Ovary (tissue), 3 donors: ENCODE measurements around the gene ZNF222.

ENCODE experiments used
- EP300 ChIP-seq: sonication (generic); formaldehyde crosslinking; IDR thresholded peaks from one replicate; pipeline ENCODE4 v1.6.1; 2017; ENCODE audit warnings: antibody characterized with exemption
- TF ChIP-seq, protein P1 (sequence below), 3 donors: fragments of 450-650 bp in 2 of 3; fragments of 200-600 bp in 1 of 3; IDR thresholded peaks; one replicate each; pipeline versions ENCODE4 v1.5.1 to v1.8.0; 2016 to 2022; ENCODE audit warnings: antibody characterized with exemption in 3 of 3, mild to moderate bottlenecking in 1 of 3
- donor health status: DM: no; HTN: no; CAD: no.

DNA sequence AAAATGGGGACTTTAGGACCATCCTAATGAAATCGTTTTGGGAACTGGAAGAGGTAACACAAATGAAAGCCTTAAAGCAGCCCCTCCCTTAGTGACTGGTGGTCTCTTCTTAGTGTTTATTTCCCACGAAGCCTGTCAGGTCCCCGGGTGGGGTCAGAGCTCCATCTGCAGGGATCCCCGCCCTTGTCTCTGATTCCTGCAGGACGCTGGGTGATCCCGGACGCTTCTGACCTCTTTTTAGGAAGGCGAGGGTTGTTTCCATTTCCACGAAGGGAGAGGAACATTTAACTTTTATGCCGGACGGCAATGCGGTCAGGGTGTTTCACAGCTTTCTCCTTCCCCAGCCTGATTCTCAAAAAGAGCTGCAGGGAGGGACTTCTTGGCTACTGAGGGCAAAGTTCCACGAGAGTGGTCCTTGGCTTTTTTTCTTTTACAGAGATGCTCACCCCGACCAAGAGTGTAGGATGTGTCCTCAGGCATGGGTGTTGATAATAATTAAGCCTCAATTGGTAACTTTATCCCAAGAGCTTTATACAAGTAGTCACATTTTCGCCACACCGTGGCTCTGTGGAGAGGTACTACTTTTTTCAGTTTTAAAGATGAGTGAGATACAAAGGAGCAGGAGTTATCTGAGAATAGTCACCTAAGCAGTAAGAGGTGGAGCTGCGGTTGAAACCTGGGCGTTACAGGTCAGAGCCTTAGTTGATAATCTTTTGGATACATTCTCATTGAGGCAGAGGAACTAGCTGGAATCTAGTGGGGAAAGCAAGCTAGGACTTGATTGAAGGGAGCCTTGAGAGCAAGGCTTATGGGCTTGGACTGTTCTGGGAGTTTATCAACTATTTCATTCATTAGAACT, 47.6 kb downstream of the ZNF222 start:
- TF ChIP-seq, protein P1, sequence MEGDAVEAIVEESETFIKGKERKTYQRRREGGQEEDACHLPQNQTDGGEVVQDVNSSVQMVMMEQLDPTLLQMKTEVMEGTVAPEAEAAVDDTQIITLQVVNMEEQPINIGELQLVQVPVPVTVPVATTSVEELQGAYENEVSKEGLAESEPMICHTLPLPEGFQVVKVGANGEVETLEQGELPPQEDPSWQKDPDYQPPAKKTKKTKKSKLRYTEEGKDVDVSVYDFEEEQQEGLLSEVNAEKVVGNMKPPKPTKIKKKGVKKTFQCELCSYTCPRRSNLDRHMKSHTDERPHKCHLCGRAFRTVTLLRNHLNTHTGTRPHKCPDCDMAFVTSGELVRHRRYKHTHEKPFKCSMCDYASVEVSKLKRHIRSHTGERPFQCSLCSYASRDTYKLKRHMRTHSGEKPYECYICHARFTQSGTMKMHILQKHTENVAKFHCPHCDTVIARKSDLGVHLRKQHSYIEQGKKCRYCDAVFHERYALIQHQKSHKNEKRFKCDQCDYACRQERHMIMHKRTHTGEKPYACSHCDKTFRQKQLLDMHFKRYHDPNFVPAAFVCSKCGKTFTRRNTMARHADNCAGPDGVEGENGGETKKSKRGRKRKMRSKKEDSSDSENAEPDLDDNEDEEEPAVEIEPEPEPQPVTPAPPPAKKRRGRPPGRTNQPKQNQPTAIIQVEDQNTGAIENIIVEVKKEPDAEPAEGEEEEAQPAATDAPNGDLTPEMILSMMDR (IDR thresholded peaks at IDR 0.05) = no peak
- TF ChIP-seq EP300 = no peak
